Epithelial cell of proximal tubule (primary cell): ENCODE data around the gene SDK2. TPM values are rescaled to one million over a fixed set of nuclear protein-coding genes. Genes with fewer than 3 reads are reported as not detected.

Experiments used
- DNase-seq: peaks from one replicate; pipeline ENCODE4 v3.0.0-alpha.2; 2011; ENCODE audit warnings: low read depth
- H3K4me3 ChIP-seq: 2 replicates; pipeline ENCODE4 v1.5.1; 2011; ENCODE audit warnings: low read depth, mild to moderate bottlenecking, low read length
- total RNA-seq: library from RNA; depleted of rRNA; stranded (reverse); fragments of >200 nt; gene quantifications from 2 replicates; pipeline ENCODE4 v1.2.3, GENCODE V29; 2015
- TF ChIP-seq, protein P1 (sequence below): conservative IDR thresholded peaks from 2 replicates; pipeline ENCODE4 v1.5.1; 2012; ENCODE audit warnings: low read depth, mild to moderate bottlenecking, low read length

Gene SDK2
- total RNA-seq, 1 donor from 2014 or later = 0.12 TPM

- TF ChIP-seq, protein P1, sequence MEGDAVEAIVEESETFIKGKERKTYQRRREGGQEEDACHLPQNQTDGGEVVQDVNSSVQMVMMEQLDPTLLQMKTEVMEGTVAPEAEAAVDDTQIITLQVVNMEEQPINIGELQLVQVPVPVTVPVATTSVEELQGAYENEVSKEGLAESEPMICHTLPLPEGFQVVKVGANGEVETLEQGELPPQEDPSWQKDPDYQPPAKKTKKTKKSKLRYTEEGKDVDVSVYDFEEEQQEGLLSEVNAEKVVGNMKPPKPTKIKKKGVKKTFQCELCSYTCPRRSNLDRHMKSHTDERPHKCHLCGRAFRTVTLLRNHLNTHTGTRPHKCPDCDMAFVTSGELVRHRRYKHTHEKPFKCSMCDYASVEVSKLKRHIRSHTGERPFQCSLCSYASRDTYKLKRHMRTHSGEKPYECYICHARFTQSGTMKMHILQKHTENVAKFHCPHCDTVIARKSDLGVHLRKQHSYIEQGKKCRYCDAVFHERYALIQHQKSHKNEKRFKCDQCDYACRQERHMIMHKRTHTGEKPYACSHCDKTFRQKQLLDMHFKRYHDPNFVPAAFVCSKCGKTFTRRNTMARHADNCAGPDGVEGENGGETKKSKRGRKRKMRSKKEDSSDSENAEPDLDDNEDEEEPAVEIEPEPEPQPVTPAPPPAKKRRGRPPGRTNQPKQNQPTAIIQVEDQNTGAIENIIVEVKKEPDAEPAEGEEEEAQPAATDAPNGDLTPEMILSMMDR = no peak
- DNase-seq = no peak
- no peak overlapping the region for H3K4me3 ChIP-seq
Measured at GRCh38 chr17:73446617-73447016, 197.6 kb downstream of the SDK2 start.

GRCh38 chr17:73445466-73445865 is 198.8 kb downstream of the SDK2 start:
- TF ChIP-seq, protein P1 = no peak
- DNase-seq = no peak
- no peak overlapping the region for H3K4me3 ChIP-seq

DNA sequence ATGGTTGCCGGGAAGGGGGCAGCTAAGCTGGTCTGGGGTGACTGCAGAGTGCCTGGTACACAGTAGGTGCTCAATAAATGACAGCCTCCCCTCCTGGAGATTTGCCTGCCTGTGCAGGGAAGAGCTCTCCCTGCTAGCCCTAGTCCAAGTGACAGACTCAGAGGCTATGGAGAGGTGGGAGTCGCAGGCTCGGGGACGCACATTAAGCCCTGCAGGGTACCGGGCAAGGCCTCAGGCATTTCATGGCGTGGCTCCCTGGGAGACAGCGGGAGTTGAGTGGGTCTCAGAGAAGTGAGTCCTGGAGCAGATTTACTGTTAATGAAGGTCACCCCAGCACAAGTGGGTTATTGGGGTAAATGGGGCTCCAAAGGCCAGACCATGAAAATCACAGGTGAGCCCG is 200.2 kb downstream of the SDK2 start:
- TF ChIP-seq, protein P1 = no peak
- no peak for DNase-seq
- H3K4me3 ChIP-seq = no peak overlapping the region

DNA sequence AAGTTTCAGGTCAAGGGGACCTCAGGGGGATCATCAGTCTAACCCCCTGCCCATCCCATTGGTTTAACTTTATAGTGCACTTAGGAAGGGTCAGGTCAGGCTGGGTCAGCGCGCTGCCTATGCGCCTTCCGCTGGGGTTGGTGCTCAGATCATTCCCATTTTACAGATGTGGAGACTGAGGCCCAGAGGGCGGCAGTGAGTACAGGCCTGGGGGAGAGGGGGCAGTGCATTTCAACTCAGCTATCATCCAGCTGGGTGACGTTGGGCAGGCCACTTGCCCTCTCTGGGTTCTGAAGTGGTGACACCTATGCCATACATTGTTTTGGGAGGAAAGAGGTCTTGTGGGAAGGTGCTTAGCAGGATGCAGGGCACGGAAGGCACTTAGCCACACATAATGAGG is 204.6 kb downstream of the SDK2 start:
- DNase-seq = no peak
- H3K4me3 ChIP-seq = no peak overlapping the region
- TF ChIP-seq, protein P1 = no peak

GRCh38 chr17:73437826-73438225 is 206.4 kb downstream of the SDK2 start:
- DNase-seq = no peak
- H3K4me3 ChIP-seq = no peak overlapping the region
- TF ChIP-seq, protein P1 = no peak

GRCh38 chr17:73436954-73437353 is 207.3 kb downstream of the SDK2 start:
- TF ChIP-seq, protein P1 = no peak
- DNase-seq = no peak
- no peak overlapping the region for H3K4me3 ChIP-seq

DNA sequence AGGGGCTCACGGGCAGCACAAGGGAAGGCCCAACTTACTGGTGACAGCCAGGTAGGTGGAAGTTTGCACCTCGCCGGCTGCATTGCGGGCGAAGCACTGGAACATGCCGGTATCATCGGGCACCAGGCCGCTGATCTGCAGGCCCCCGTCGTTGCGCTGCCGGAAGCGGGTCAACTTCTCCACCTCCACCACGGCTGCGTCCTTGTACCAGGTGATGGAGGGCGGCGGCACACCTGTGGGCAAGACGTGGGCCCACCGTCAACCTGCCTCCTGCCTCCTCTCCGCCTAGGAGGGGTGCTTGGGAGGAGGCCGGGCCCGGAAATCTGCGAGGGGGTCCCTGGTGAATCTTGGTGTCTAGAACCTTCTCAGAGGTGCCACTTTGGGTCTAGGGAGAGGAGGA is 208.8 kb downstream of the SDK2 start:
- H3K4me3 ChIP-seq = no peak overlapping the region
- DNase-seq = no peak
- TF ChIP-seq, protein P1 = no peak
